GM12891 (cell line): ENCODE data around the gene DGKZ.

ENCODE experiments used
- POLR2A ChIP-seq: IDR thresholded peaks from 2 replicates; pipeline ENCODE4 v1.6.1; 2011; ENCODE audit warnings: low read depth, low read length, control low read depth
- POLR2AphosphoS5 ChIP-seq: IDR thresholded peaks from 2 replicates; pipeline ENCODE4 v1.6.1; 2011; ENCODE audit warnings: low read depth, low read length, control low read depth
- POU2F2 ChIP-seq: IDR thresholded peaks from 2 replicates; pipeline ENCODE4 v1.6.1; 2011; ENCODE audit warnings: low read depth, mild to moderate bottlenecking, control low read depth, low read length, moderate library complexity
- SPI1 ChIP-seq: IDR thresholded peaks from 2 replicates; pipeline ENCODE4 v1.6.1; 2011; ENCODE audit warnings: low read depth, low read length, control low read depth
- TAF1 ChIP-seq: IDR thresholded peaks from 2 replicates; pipeline ENCODE4 v1.6.1; 2011; ENCODE audit warnings: low read depth, low read length, control low read depth

- TF ChIP-seq POLR2A: no peak
- no peak for TF ChIP-seq POLR2AphosphoS5
- no peak for TF ChIP-seq SPI1
- no peak for TF ChIP-seq TAF1
- no peak for TF ChIP-seq POU2F2
Observed at GRCh38 chr11:46332568-46333393, 14.5 kb upstream of the DGKZ start.
